GM19193 (cell line): ENCODE data around the gene TSPAN10.

Experiments
- POLR2A ChIP-seq: IDR thresholded peaks from 4 replicates; pipeline ENCODE4 v1.6.1; 2011; ENCODE audit not compliant: insufficient read depth, insufficient read length; ENCODE audit errors: extremely low read depth

TSPAN10 gene

GRCh38 chr17:81691608-81692007, 54.6 kb downstream of the TSPAN10 start:
- no peak for TF ChIP-seq POLR2A

GRCh38 chr17:81693509-81694210, 56.7 kb downstream of the TSPAN10 start:
- TF ChIP-seq POLR2A: no peak

- no peak for TF ChIP-seq POLR2A
Observed at GRCh38 chr17:81694810-81695209, 57.8 kb downstream of the TSPAN10 start.

GRCh38 chr17:81695211-81695610, 58.2 kb downstream of the TSPAN10 start:
- no peak for TF ChIP-seq POLR2A

- no peak for TF ChIP-seq POLR2A
Observed at GRCh38 chr17:81695801-81696200, 58.8 kb downstream of the TSPAN10 start.

- TF ChIP-seq POLR2A: no peak
Observed at GRCh38 chr17:81696218-81696941, 59.4 kb downstream of the TSPAN10 start.

GRCh38 chr17:81697261-81698044, 60.5 kb downstream of the TSPAN10 start:
- TF ChIP-seq POLR2A: no peak
